Fibroblast of peridontal ligament (primary cell): ENCODE measurements around the gene NISCH.

Experiments used
- DNase-seq: peaks from one replicate; pipeline ENCODE4 v3.0.0-alpha.2; 2010; ENCODE audit errors: extremely low read depth

Gene NISCH

GRCh38 chr3:52471371-52472238, 16.2 kb downstream of the NISCH start:
- DNase-seq, result peak; percentile 31

- no peak for DNase-seq
These were observed 17.0 kb downstream of the NISCH start for GRCh38 chr3:52472239-52473000.

GRCh38 chr3:52473026-52473425, 17.6 kb downstream of the NISCH start:
- DNase-seq, result no peak

GRCh38 chr3:52477076-52477795, 21.8 kb downstream of the NISCH start:
- DNase-seq, result no peak

- no peak for DNase-seq
These were observed 22.3 kb downstream of the NISCH start for GRCh38 chr3:52477796-52478095.

GRCh38 chr3:52479037-52479876, 23.9 kb downstream of the NISCH start:
- no peak for DNase-seq

- no peak for DNase-seq
These were observed 24.6 kb downstream of the NISCH start for GRCh38 chr3:52479877-52480575.

- DNase-seq, result no peak
These were observed 25.6 kb downstream of the NISCH start for GRCh38 chr3:52480768-52481715.

GRCh38 chr3:52481819-52482521, 26.6 kb downstream of the NISCH start:
- DNase-seq, result no peak

- DNase-seq, result no peak
These were observed 27.7 kb downstream of the NISCH start for GRCh38 chr3:52483081-52483480.

GRCh38 chr3:52483577-52484381, 28.4 kb downstream of the NISCH start:
- peak; percentile 77 for DNase-seq

- no peak for DNase-seq
These were observed 29.5 kb downstream of the NISCH start for GRCh38 chr3:52484680-52485461.

- DNase-seq, result no peak
These were observed 31.8 kb downstream of the NISCH start for GRCh38 chr3:52487050-52487787.

- no peak for DNase-seq
These were observed 32.6 kb downstream of the NISCH start for GRCh38 chr3:52487788-52488691.

GRCh38 chr3:52488746-52489145, 33.3 kb downstream of the NISCH start:
- no peak for DNase-seq

GRCh38 chr3:52489453-52489852, 34.0 kb downstream of the NISCH start:
- no peak for DNase-seq
